Suppressor macrophage treated with lipopolysaccharide for 4 hours (primary cell): ENCODE measurements around the gene ARHGAP15.

ENCODE experiments used
- DNase-seq: peaks from one replicate; pipeline ENCODE4 v3.0.0-alpha.2; 2020

The ARHGAP15 gene

DNA sequence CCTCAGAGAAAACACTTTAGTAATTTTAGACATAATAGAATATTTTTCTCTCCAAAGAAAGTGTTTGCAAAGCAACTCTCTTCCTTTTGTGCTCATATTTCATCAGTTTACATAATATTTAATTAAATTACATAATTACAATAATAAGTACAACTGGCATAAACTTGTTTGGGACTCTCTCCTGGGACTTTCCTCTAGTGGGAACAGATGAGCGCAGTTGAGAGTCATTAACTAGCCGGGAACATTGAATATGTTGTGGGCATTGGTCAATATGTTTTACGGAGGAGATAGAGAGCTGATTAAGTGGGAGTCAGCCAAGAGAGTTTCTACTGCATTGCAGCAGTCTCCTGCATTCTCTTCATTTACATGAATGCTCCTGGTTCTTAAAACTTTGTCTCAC, 607.7 kb downstream of the ARHGAP15 start:
- DNase-seq: no peak

DNA sequence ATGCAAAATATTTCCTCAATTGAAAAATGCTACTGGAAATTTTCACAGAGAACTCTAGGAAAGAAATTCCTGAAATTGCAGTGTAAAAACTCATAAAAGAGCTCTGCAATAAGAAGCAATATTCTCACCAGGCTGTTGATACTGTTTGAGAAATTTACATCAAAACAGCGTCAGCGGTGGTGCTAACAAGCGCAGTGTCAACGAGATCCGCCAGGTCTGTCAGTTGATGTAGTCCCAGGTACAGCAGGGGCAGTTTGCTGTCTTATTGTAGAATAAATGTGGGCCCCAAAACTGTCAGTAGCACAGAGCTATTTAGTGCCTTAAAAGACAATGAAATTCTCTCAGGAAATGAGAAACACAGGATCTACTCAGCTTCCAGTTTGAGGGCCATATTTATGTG, 611.2 kb downstream of the ARHGAP15 start:
- DNase-seq: no peak

DNA sequence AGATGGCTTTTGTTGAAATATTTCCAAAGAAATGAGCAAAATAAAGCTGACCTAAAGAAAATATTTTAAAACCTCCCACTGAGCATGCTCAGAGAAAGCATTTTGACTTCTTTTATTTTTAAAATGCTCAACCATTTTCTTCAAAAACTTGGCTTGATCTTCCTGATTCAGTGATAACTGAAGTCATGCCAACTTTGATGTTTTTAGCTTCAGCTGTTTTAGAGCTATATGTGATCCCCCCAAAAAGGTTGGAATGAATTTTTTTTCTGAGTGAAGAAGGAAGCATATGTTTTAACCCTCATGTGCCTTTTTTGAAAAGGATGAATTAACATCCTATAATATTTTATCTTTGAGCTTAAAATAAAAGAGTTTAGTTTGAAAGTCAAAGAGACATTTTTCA, 612.0 kb downstream of the ARHGAP15 start:
- no peak for DNase-seq

DNA sequence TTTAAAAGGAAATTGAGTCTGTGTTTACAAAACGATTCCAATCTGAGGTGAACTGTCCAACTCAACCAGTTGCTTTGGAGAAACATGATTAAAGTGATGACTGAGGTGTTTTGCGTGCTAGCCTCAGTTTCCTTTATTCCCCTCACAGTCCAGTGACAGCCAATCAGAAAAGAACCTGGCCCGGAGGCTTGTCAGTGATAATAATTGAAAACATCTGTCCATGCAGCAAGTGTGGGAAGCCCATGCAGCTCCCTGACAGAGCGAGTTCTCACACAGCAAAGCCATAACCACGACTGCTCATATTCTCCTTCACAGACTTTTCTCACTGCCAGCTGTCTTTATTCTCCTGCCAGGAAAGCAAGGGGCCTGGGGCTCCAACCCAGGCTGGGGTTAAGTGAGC, 613.4 kb downstream of the ARHGAP15 start:
- DNase-seq: no peak

DNA sequence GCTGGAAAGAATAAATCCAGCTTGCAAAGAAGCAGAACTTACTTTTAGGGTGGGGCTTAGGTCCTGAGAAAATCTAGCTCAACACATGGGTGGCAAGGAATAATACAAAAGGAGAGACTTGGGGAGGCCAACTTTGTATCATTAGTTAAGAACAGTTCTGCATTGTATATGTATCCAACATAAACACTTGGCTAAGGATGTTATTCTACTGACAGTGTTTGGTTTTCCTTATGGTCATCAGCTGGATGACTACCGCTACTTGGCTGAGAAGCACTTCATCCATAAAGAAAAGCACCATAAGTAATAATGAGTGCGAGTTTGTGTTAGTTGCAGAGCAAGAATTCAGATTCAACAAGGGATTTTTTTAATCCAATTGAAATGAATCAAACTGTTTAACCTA, 614.9 kb downstream of the ARHGAP15 start:
- no peak for DNase-seq

DNA sequence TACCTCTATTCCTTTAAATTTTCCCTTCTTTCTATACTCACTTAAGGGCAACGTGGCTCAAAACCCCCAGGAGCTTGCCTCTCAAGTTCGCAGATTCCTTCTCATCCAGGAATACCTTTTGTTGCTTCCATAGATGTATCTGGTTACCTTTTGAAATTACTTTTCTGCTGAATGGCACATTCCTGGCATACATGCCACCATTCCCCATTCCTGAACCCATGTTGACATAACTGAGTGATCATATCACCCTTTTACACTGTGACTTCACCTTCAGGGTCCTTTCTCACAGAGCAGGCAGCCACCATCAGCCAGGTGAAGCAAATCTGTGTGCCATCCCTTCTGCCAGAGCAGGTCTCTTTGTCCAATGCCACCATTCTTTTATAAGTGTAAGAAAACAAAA, 615.8 kb downstream of the ARHGAP15 start:
- DNase-seq: no peak

DNA sequence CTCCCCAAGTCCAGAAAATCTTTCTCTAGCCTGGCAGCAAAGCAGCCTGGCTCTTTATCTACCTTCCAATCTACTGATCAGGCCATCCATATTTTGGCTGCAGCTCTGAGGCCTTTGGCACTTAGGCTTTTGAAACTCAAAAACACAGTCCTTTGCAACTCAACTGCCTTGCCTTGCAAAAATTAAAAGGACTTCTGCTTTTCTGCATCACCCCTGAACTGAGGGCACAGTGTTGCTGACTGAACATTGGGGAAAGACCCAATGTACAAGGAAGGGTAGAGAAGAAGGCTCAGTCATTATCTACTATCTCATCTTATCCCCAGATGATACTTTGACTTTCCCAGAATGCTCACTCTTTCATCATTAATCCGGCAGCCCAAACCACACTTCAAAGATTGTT, 625.5 kb downstream of the ARHGAP15 start:
- peak; percentile 5 for DNase-seq

DNA sequence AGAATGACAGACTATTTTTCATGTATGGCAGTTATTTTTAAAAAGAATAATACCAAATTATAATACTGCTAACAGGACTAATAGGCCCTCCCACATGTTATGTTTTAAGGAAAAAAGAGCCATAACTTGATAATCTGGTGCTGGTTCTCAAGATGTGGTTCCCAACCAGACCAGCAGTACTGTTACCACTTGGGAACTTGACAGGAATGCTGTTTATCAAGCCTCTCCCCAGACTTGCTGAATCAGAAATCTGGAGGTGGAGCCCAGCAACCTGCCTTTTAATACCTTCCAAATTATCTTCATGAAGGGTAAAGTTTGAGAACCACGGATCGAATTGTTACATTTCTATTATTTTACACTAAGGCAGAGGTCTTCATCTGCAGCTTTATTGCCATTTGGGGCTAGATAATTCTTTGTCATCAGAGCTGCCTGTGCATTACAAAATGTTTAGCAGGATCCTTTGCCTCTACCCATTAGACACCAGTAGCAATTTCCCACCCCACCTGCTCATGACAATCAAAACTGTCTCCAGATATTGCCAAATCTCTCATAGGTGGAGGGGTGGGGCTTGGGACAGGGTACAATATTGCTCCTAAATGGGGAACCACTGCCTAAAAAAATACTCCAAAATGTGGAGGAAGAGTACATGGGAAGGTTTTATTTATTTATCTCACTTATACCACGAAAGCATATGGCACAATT, 629.6 kb downstream of the ARHGAP15 start:
- DNase-seq: no peak

DNA sequence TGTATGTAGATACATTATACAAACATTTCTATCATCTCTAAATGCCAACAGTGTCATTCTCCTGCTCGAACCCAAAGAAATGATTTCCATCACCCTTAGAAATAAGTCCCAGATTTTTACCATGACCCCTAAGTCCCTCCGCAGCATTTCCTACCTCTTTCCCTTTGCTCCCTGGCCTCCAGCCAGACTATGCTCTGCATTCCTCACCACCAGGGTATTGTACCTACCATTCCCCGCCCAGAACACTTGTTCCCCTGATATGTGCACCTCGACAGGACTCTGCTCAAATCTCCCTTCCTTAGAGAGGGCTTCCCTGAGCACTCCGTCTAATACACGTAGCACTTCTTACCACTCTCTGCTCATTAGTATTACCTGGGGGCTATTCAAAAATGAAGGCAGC, 630.2 kb downstream of the ARHGAP15 start:
- no peak for DNase-seq

DNA sequence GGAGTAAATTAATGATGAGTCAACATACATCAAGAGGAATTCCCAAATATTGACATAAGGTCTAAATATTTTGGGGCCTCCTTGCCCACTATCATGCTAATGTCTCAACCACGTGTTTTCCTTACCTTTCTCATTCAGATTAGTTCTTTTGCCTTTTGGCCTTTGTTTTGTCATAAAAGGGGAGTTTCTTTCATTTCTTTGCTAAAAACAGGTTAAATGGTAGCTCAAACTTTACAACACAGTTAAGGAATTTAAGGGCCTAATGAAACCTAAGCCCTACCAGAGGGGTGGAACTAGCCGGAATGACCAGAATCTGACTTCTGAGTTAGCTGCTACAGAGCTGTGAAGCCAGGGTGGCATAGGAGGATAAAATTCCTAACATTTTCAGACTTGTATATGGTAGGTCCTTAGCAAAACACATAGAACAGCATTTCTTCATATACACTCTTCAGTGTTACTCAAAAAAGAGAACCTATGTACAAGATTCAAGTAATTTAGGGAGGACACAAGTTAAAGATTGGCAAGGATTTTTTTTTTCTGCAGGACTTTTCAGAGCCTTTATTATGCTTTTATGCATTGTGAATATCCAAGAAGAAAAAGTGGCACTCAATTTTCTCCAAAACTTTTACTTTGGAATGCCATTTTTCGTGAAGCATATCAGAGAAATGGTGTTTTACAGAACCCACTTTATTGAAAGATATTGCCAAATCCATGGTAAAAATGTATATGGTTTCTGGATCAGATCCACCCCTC, 633.1 kb downstream of the ARHGAP15 start:
- DNase-seq: no peak

DNA sequence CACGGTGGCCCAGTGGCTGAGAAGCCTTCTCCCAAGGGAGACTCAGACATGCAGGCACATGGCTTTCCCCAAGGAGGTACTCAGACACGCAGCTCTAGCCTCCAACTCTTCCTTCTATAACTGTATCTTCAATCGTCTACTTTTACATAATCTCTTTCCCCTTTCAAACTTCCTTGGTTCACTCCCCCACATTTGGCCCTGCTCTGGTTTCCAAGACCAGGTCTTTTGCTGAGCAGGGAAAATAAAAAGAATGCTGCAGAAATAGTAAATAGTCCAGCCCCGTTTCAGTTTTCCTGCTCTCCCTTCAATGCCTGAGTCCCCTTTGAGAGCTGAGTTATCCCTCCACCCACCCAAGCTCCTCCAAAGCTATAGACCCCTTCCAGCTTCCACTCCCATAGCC, 635.0 kb downstream of the ARHGAP15 start:
- no peak for DNase-seq

DNA sequence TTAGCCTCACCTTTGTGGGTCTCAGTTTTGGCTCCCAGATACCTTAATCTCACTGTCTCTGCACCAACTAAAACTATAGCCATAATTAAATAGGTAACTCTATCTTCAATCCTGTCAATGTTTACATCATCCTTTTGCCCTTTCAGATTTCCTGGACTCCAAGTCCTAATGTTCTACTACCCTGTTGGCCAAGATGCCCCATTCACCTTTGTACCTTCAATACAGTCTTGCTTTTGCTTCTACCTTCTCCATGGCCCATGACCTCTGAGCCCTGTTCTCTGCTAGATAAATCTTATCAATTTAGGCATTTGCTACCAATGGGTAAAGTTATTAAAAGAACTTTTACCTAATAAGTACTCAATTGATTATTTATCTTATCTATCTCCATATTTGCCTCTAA, 635.5 kb downstream of the ARHGAP15 start:
- no peak for DNase-seq

DNA sequence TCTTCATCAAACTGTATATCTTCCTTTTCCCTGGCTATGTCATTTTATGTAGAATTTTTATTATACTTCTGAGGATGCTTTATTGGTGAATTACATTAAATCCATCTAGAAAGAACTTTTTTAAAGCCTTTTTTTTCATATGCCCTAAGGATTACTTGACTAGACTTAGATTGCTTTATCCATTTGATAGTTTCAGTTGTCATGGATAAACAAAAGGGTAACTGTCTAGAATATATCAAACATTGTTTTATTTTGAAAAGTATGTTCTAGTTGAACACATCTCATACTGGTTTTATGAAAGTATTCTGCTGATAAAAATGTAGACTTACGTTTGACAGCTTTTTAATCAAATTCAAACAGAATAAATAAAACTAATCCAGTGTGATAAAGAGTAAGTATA, 639.8 kb downstream of the ARHGAP15 start:
- DNase-seq: no peak

DNA sequence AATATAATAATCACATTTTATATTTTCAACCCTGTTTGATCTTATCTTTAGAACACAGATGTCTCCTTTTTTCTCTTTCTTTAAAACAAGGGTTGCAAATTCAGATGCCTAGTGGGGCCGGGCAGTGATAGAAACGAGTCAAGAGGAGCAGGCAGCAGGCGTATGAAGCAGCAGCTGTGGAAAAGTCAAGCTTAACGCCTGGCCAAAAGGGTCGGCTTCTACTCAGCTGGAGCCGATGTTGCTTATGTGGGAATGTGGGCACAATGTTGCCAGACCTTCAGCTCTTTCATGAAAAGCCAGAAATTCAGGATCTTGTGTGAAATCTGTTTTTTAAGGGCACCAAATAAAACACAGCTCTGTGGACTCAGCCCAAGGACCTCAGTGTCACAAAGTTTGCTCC, 642.7 kb downstream of the ARHGAP15 start:
- DNase-seq: no peak

DNA sequence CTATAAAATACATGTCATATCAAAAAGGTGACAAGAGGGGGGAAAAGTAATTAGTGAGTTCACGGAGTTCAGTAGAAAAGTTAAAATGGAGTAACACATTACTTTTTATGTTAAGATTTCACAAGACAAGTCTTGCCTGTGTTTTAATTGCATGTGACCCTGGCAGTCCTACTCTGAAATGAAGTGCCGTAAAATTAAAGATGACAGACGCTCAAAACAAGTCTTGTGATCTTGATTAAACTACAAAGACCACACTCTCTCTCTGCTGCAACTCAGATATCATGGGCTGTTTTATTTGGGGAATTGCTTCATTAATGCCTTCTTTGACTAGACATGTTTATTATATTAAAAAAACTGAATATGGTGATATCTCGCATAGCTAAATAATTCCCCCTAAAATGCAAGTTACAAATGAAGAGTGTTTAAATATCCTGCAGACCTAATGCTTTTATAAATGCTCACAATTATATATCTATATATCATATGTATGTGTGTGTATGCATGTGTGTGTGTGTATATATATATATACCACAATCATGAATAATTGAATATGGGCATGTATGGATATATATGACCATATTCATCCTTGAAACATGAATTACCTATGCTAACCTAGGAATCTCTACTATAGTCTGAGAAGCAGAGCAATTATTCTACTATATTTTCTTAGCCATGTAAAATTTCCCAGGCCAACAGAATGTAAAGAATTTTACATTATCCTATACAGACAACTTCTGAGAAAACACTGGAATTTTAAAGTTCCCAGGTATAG, 647.5 kb downstream of the ARHGAP15 start:
- no peak for DNase-seq

DNA sequence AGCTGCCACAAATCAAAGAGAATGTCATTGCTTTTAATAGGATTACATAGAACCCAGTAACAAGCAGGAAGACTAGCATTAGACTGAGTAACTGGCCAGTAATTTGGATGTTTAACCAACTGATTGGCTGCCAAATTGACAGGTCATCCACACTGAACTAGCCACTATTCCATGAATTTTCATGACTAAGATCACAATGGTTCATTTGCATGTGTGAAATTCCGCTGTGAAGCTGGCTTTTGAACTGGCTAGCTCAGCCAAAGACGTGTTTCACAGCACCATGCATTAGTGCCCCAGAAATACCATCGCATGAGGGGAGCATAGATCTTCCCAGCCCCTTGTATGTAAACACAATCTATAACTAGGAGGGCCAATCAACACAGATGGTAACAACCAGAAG, 649.8 kb downstream of the ARHGAP15 start:
- DNase-seq: no peak

DNA sequence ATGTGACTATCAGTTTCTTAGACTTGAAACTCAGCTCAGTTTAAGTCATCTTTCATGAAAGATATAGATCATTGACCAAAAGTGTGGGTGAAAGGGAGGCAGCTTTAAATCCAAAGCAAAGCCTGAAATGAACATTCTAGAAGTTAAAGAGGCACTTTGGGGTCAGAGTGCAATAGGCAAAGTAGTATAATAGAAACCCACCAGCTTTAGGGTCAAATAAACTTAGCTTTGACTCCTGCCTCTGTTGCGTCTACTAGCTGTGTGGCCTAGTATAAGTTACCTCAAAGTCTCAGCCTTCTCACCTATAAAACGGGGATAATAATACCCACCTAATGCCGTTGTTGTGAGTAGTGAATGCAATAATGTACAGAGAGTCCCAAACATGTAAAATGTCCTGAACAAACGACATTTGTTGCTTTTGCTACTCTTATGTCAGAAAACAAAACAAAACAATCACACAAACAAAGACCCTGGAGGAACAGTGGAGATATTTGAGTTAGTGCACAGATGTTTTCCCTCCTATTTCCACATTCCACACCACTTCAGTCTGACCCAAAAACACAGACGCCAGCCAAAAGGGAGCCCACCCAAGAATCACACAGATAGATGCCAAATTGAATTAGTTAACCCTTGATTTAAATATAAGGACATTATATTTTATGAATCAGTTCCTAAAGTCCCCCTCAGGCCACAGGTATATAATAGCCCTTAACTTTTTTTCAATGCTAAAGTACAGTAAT, 657.0 kb downstream of the ARHGAP15 start:
- DNase-seq: no peak

DNA sequence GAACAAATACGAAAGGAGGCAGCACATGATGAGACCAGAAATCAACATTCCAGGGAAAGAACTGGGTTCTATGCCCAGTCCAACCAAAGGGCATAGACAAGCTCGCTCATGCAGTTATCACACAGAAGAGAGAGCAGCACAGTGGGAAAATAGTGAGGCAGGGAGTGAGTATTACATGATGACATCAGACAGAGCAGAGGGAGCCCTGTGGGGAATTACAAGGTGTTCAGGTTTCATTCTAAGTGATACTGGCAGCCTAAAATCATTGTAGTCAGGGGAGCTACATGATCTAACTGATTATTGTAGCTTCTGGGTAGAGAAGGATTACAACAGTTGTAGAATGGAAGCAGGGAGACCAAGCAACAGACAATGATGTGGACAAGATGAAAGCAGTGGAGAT, 658.5 kb downstream of the ARHGAP15 start:
- DNase-seq: no peak

DNA sequence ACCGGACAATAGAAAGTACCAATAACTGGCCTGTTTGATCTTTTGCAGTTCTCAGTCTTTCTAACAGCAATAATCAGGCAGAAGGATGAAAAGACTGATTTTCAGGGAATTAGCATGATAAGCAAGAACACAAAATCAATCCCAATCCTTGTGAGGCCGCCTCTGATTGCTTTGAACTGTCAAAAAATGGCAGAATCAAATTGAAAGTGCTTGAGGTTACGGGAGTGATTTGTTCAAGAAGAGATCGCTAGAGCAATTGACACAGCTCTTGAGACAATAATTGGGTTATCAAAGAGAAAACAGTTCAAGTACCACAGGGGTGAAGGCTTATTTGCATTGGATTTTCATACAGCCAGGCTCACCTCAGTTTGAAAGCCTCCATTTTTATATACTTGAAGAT, 663.4 kb downstream of the ARHGAP15 start:
- DNase-seq: no peak

DNA sequence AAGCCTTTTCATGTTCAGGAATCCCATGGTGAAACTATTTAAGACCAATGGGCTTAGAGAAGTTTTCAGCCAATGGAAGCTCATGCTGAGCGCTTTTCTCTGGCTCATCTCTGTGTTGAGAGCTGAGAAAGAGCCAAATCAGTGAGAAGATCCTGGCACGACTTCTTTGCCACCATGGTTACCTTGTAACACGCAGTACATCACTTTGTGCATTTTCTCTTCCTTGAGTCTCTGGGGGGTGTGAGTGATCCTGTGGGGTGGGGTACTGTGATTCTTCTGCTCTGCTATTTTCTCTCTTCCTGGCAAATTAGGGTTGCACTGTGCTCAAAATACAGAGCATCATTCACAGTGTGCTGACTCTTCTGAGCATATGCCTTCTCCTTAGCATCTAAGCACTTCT, 664.2 kb downstream of the ARHGAP15 start:
- DNase-seq: no peak

DNA sequence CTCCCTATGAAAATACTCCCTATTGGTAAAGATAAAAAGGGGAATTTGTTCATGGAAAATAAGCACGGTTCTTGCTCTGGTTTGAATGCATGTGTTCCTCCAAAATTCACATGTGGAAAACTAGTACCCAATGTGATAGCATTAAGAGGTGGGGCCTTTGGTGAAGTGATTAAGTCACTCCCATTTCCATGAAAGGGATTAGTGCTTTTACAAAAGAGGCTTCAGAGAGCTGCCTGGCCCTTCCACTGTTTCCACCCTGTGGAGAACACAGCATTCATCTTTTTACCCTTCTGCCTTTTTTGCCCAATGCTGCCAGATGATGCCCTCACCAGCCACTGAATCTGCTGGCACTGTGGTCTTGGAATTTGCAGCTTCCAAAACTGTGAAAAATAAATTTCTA, 666.8 kb downstream of the ARHGAP15 start:
- no peak for DNase-seq

DNA sequence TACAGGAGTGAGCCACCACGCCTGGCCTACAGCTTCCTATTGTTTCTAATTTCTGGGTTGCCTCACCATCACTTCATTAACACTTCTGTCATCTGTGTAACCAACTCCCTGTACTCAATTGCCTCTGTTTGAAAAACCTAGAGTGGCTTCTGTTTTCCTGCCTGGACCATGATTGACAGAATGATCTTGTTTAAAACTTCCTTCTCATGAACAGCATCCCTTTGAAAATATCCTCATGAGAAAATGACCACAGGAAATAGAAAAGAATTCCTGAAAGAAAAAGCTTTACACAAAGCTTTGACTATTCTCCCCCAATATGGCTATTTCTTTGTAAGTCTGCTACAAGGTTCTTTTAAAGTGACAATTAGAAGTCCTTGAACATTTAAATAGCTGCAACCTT, 672.3 kb downstream of the ARHGAP15 start:
- no peak for DNase-seq

DNA sequence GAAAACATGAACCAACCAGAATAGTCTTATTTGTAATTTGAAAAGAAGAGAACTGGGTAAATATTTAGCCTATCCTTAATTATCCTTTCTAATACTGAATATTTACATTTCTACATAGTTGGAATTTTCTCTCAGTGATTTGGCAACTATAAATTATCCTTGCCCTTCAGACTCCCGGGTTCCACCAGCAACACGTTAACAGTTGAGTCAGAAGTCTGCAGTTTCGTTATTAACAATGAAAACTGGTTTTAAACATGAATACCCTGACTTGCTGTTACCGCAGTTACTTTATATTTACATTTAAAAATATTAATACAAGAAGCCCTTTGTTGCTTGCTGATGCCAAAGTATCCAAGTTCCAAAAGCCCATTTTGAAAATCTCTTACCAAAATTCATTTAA, 673.0 kb downstream of the ARHGAP15 start:
- DNase-seq: no peak
